GM18508 (cell line): ENCODE measurements around the gene FTH1.

Source experiments
- ATAC-seq: cut with Tn5 transposase; IDR thresholded peaks from one replicate; pipeline ENCODE4 v1.9.1; 2021; ENCODE audit warnings: moderate number of reproducible peaks; ENCODE audit not compliant: insufficient read depth, unreplicated experiment

The FTH1 gene

GRCh38 chr11:61951484-61952135 is 15.8 kb downstream of the FTH1 start:
- ATAC-seq, result no peak

- ATAC-seq, result no peak
Observed at GRCh38 chr11:61950035-61950547, 17.3 kb downstream of the FTH1 start, which contains the start of gene BEST1. Gene BEST1 (plus strand): TSS chr11:61950351. CDS start chr11:61951807, 1,456 bp downstream.

- ATAC-seq, result no peak
Observed at GRCh38 chr11:61949169-61950034, 18.0 kb downstream of the FTH1 start.

- ATAC-seq, result no peak
Observed at GRCh38 chr11:61948505-61948904, 18.9 kb downstream of the FTH1 start.

- no peak for ATAC-seq
Observed at GRCh38 chr11:61947486-61948210, 19.8 kb downstream of the FTH1 start.

GRCh38 chr11:61946894-61947293 is 20.5 kb downstream of the FTH1 start:
- ATAC-seq, result no peak

GRCh38 chr11:61945191-61945590 is 22.2 kb downstream of the FTH1 start:
- ATAC-seq, result no peak

- ATAC-seq, result no peak
Observed at GRCh38 chr11:61940466-61940865, 27.0 kb downstream of the FTH1 start.

GRCh38 chr11:61935861-61936260 is 31.6 kb downstream of the FTH1 start:
- no peak for ATAC-seq

- ATAC-seq, result no peak
Observed at GRCh38 chr11:61930933-61931332, 36.5 kb downstream of the FTH1 start.

- no peak for ATAC-seq
Observed at GRCh38 chr11:61928606-61929005, 38.8 kb downstream of the FTH1 start.

- ATAC-seq, result no peak
Observed at GRCh38 chr11:61927501-61927900, 39.9 kb downstream of the FTH1 start.

- ATAC-seq, result no peak
Observed at GRCh38 chr11:61926235-61926634, 41.2 kb downstream of the FTH1 start.

GRCh38 chr11:61925736-61926135 is 41.7 kb downstream of the FTH1 start:
- ATAC-seq, result no peak

- no peak for ATAC-seq
Observed at GRCh38 chr11:61924064-61924455, 43.4 kb downstream of the FTH1 start.

- ATAC-seq, result no peak
Observed at GRCh38 chr11:61923166-61924063, 44.0 kb downstream of the FTH1 start.

- no peak for ATAC-seq
Observed at GRCh38 chr11:61922539-61922938, 44.9 kb downstream of the FTH1 start.

GRCh38 chr11:61921446-61921845 is 46.0 kb downstream of the FTH1 start:
- no peak for ATAC-seq

- ATAC-seq, result no peak
Observed at GRCh38 chr11:61919705-61920631, 47.5 kb downstream of the FTH1 start.
